AG09309 (cell line): ENCODE data around the gene PAFAH2.

ENCODE experiments used
- DNase-seq: peaks from one replicate; pipeline ENCODE4 v3.0.0-alpha.2; 2010; ENCODE audit warnings: low read depth
- H3K4me3 ChIP-seq: 2 replicates; pipeline ENCODE4 v1.5.1; 2011; ENCODE audit warnings: mild to moderate bottlenecking, low read depth, low read length, moderate library complexity; ENCODE audit not compliant: control insufficient read depth
- CTCF ChIP-seq: IDR thresholded peaks from 2 replicates; pipeline ENCODE4 v1.5.1; 2011; ENCODE audit warnings: mild to moderate bottlenecking, low read depth, low read length, inconsistent platforms; ENCODE audit not compliant: insufficient read depth, control insufficient read depth; ENCODE audit errors: missing control alignments

The PAFAH2 gene

GRCh38 chr1:25924454-25924853 lies 73.4 kb downstream of the PAFAH2 start:
- H3K4me3 ChIP-seq: no peak overlapping the region
- no peak for TF ChIP-seq CTCF
- DNase-seq: no peak

- TF ChIP-seq CTCF: no peak
- peak overlapping the region; percentile 52 for H3K4me3 ChIP-seq
- DNase-seq: no peak
Observed at GRCh38 chr1:25922971-25923552, 74.8 kb downstream of the PAFAH2 start.

- peak overlapping the region; percentile 52 for H3K4me3 ChIP-seq
- DNase-seq: no peak
- no peak for TF ChIP-seq CTCF
Observed at GRCh38 chr1:25922056-25922970, 75.5 kb downstream of the PAFAH2 start.

- no peak for DNase-seq
- TF ChIP-seq CTCF: no peak
- no peak overlapping the region for H3K4me3 ChIP-seq
Observed at GRCh38 chr1:25918615-25919014, 79.2 kb downstream of the PAFAH2 start.

- no peak for TF ChIP-seq CTCF
- DNase-seq: no peak
- H3K4me3 ChIP-seq: no peak overlapping the region
Observed at GRCh38 chr1:25917996-25918395, 79.9 kb downstream of the PAFAH2 start.

- TF ChIP-seq CTCF: no peak
- DNase-seq: no peak
- no peak overlapping the region for H3K4me3 ChIP-seq
Observed at GRCh38 chr1:25916460-25916859, 81.4 kb downstream of the PAFAH2 start.
